Epithelial cell of proximal tubule (primary cell): ENCODE results near the gene RPL19. TPM values are rescaled to one million over a fixed set of nuclear protein-coding genes. Genes with fewer than 3 reads are reported as not detected.

Experiments
- DNase-seq: peaks from one replicate; pipeline ENCODE4 v3.0.0-alpha.2; 2011; ENCODE audit warnings: low read depth
- H3K4me3 ChIP-seq: 2 replicates; pipeline ENCODE4 v1.5.1; 2011; ENCODE audit warnings: low read depth, mild to moderate bottlenecking, low read length
- total RNA-seq: library from RNA; depleted of rRNA; stranded (reverse); fragments of >200 nt; gene quantifications from 2 replicates; pipeline ENCODE4 v1.2.3, GENCODE V29; 2015
- TF ChIP-seq, protein P1 (sequence below): conservative IDR thresholded peaks from 2 replicates; pipeline ENCODE4 v1.5.1; 2012; ENCODE audit warnings: low read depth, mild to moderate bottlenecking, low read length

Gene RPL19
- total RNA-seq, 1 donor from 2014 or later: 2,474 TPM

DNA sequence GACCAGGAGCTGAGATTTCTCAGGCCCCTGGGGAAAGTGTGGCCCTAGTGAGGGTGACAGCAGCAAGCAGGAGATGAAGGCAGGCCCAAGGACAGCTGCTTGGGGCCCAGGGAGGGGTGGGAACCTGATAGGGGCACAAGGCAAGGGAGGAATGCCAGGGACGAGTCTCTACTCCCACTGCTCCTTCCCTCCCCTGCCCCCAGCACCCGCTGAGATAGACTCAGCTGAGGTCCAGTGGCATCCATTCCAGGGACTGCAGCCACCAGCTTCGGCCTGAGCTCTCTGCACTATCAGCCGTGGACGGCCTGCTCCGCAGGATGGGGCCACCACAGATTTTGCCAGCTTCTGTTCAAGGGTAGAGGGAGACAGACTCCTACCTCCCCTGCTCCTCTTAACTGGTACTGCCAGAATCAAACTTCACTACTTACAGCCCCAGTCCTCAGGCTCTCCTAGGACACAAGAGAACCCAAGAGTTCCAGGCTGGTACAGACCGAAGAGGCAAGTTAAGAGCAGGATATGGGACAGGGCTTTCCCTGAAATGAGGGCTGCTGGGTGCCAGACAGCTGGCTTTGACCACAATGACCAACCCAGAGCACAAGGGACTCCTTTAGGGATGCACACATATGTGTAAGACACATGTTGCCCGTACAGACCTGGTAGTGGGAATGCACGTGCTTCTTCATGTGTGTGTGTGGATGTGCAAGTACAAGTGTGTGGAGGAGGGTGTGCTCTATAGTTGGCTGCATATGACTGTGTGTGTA lies 8.2 kb upstream of the RPL19 start:
- no peak for DNase-seq
- TF ChIP-seq, protein P1, sequence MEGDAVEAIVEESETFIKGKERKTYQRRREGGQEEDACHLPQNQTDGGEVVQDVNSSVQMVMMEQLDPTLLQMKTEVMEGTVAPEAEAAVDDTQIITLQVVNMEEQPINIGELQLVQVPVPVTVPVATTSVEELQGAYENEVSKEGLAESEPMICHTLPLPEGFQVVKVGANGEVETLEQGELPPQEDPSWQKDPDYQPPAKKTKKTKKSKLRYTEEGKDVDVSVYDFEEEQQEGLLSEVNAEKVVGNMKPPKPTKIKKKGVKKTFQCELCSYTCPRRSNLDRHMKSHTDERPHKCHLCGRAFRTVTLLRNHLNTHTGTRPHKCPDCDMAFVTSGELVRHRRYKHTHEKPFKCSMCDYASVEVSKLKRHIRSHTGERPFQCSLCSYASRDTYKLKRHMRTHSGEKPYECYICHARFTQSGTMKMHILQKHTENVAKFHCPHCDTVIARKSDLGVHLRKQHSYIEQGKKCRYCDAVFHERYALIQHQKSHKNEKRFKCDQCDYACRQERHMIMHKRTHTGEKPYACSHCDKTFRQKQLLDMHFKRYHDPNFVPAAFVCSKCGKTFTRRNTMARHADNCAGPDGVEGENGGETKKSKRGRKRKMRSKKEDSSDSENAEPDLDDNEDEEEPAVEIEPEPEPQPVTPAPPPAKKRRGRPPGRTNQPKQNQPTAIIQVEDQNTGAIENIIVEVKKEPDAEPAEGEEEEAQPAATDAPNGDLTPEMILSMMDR: no peak
- H3K4me3 ChIP-seq: no peak overlapping the region

DNA sequence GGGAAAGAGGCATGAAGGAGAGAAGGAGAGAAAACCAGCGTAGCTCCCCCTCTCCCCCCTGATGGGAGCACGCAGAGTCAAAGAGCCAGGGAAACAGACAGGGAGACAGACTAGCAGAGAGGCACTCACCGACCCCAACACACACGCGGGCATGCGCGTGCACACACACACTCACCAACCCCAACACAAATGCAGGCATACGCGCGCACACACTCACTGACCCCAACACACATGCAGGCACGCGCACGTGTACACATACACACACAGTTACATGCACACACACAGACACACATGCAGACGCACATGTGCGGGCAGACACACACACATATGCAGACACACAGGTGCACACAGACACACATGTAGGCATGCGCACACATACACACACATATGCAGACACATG lies 7.2 kb upstream of the RPL19 start:
- TF ChIP-seq, protein P1: no peak
- H3K4me3 ChIP-seq: no peak overlapping the region
- DNase-seq: no peak

DNA sequence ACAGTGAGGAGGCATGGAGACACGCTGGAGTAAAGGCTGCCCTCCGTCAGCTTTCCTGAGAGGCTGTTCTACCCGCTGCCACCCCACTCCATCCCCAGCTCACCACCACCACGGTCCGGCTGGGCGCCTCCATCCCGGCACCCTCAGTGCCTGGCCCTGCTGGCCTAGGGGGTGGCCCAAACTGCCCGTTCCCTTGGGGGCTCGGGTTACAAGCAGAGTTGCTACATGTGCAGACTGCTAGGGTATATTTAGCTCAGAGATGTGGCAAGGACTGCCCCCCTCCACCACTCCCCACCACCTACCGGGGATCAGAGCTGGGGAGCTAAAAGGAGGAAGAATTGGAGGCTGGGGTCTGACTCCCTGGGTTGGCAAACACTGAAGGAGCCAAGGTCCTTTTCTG lies 6.7 kb upstream of the RPL19 start:
- no peak for DNase-seq
- TF ChIP-seq, protein P1: no peak
- no peak overlapping the region for H3K4me3 ChIP-seq

DNA sequence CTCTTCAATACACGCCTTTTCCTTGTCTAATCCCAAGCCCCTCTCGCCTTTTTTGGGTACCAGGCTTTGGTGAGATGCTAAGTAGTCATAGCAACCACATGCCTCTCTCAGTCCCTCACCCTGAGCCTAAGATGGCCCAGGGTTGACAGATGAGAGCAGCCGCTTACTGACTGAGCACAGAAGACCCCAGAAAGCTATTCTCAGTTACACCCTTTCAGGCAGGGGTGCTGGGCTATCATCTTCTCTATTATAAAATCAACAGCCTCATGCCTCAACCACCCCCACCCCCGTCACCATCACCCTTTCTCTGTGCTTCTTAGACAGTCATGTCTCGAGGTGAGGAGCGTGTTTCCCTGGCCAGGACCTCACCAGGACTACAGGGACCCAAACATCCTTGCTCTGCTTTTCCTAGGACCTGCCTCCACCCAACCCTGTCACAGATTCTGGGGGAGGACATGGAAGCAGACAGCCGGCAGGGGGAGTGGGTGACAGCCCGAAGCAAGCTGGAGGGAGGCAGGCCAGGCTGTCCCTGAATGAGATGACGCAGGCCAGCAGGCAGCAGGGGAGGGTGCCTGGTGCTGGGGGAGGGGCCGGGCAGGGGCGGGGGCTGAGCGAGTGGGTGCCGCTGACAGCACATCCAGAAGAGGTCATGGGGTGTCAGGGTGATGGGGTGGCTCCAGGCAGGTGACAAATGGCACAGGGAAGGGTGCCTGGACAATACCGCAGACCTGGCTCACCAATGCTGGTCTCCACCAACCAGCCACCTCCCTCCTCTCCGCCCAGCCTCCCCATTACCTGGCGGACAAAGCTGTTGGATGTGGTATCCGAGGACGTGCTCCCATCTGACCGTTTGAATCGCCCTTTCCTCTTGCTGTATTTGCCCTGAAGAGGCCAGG lies 5.7 kb upstream of the RPL19 start:
- H3K4me3 ChIP-seq: no peak overlapping the region
- DNase-seq: no peak
- TF ChIP-seq, protein P1: peak; percentile 30

DNA sequence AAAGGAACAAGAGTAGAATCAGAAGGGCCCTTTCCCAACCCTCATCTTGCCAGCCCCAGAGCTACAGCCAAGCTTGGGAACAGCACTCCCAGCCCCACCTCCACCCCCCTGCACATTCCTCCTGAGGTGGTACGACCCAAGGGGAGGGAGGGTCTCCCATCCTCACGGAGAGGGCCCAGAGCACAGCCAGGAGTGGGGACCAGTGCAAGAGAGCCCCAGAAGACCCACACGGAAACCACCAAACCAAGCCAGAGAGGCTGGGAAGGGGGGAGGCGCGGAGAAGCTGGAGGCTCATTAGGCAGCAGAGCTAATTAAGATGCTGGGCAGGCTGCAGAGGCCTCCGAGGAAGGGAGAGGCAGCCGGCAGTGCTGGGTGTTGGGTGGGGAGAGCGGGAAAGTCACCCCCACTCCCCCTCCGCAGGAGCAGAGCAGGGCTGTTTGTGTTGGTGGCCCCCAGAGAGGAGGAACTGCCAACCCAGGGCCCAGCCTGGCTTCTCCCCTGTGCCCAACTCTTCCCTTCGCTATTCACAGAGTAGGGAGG lies 5.0 kb upstream of the RPL19 start:
- H3K4me3 ChIP-seq: no peak overlapping the region
- TF ChIP-seq, protein P1: no peak
- DNase-seq: no peak

DNA sequence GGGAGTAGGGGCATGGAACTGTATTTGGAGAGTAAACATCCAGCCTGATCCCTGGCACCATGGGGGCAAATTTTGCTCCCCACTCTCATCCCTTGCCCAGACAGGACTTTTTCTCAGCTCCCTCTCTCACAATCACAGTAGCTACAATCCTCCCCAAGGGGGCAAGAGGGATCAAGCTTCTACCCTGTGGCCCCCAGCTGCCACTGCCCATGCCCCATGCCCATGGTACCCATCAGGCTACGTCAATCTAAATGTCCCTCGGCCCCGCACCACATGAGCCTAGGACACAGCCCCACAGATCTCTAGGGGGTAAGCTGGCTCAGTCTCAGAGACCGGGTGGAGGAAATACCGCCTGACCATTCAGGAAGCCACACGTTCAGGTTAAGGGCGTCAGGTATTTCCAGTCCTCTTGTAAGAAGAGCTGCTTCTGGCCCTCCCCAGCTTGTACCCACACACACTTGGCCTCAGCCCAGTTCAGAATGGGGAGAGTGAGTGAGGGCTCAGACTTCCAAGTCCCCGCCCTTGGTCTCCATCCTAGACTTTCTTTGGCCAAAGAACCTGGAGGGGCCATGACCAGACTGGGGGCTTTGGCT lies 4.4 kb upstream of the RPL19 start:
- no peak overlapping the region for H3K4me3 ChIP-seq
- no peak for DNase-seq
- TF ChIP-seq, protein P1: no peak
